HepG2 (cell line): ENCODE measurements around the gene MARK4. TPM values are rescaled to one million over a fixed set of nuclear protein-coding genes. Genes with fewer than 3 reads are reported as not detected.
A peak's percentile ranks its signal among the peaks of the same experiment; 100 is the strongest.

Experiments used
- CAMTA2 ChIP-seq: sonication (generic); formaldehyde crosslinking; IDR thresholded peaks from 2 replicates; pipeline ENCODE4 v1.4.0; 2020; ENCODE audit warnings: mild to moderate bottlenecking, missing genetic modification reagents, borderline replicate concordance
- CREB1 ChIP-seq, 2 experiments: fragments of 450-650 bp in 1 of 2; IDR thresholded peaks; 2 replicates each; pipeline ENCODE4 v1.6.1; 2016 to 2017; ENCODE audit warnings: control low read depth in 1 of 2, mild to moderate bottlenecking in 1 of 2, missing compliant biosample characterization in 1 of 2, missing genetic modification characterization in 1 of 2
- FLYWCH1 ChIP-seq: sonication (generic); formaldehyde crosslinking; IDR thresholded peaks from 2 replicates; pipeline ENCODE4 v1.8.1; 2023; ENCODE audit warnings: mild to moderate bottlenecking, missing genetic modification reagents
- GABPA ChIP-seq, 2 experiments: IDR thresholded peaks; 2 replicates each; pipeline ENCODE4 v1.6.1; 2011 to 2016; ENCODE audit warnings: low read depth in 2 of 2, low read length in 1 of 2, missing biosample characterization in 1 of 2, missing genetic modification characterization in 1 of 2
- GABPB1 ChIP-seq: IDR thresholded peaks from 2 replicates; pipeline ENCODE4 v1.6.1; 2016; ENCODE audit warnings: mild to moderate bottlenecking, missing genetic modification reagents, moderate library complexity, missing compliant biosample characterization
- GATAD2A ChIP-seq: IDR thresholded peaks from 2 replicates; pipeline ENCODE4 v1.6.1; 2016
- GTF3A ChIP-seq: sonication (generic); formaldehyde crosslinking; conservative IDR thresholded peaks from 2 replicates; pipeline ENCODE4 v1.4.0; 2020; ENCODE audit warnings: mild to moderate bottlenecking, missing genetic modification reagents
- HOXA3 ChIP-seq: sonication (generic); formaldehyde crosslinking; IDR thresholded peaks from 2 replicates; pipeline ENCODE4 v1.5.0; 2020; ENCODE audit warnings: missing genetic modification reagents
- KLF6 ChIP-seq: IDR thresholded peaks from 2 replicates; pipeline ENCODE4 v1.8.0; 2016; ENCODE audit warnings: missing biosample characterization, missing genetic modification reagents
- NR2C2 ChIP-seq: sonication (generic); formaldehyde crosslinking; IDR thresholded peaks from 2 replicates; pipeline ENCODE4 v1.4.0; 2020; ENCODE audit warnings: missing genetic modification reagents, mild to moderate bottlenecking, moderate library complexity, borderline replicate concordance
- NR2F2 ChIP-seq: IDR thresholded peaks from 2 replicates; pipeline ENCODE4 v1.6.1; 2012; ENCODE audit warnings: low read depth, inconsistent platforms, borderline replicate concordance
- NRL ChIP-seq: sonication (generic); formaldehyde crosslinking; IDR thresholded peaks from 2 replicates; pipeline ENCODE4 v1.5.0; 2020; ENCODE audit warnings: missing genetic modification reagents, mild to moderate bottlenecking, moderate library complexity, borderline replicate concordance
- THAP11 ChIP-seq: IDR thresholded peaks from 2 replicates; pipeline ENCODE4 v1.6.1; 2016; ENCODE audit warnings: missing biosample characterization, missing genetic modification reagents
- ZFX ChIP-seq: sonication (generic); formaldehyde crosslinking; IDR thresholded peaks from 2 replicates; pipeline ENCODE4 v1.4.0; 2020; ENCODE audit warnings: mild to moderate bottlenecking, low read depth, missing genetic modification reagents, moderate library complexity
- ZNF160 ChIP-seq: sonication (generic); formaldehyde crosslinking; IDR thresholded peaks from 2 replicates; pipeline ENCODE4 v1.8.0; 2022; ENCODE audit warnings: mild to moderate bottlenecking, inconsistent platforms, missing genetic modification reagents
- ZNF644 ChIP-seq: IDR thresholded peaks from 2 replicates; pipeline ENCODE4 v1.6.1; 2016; ENCODE audit warnings: low read depth
- ZNF768 ChIP-seq: sonication (generic); formaldehyde crosslinking; IDR thresholded peaks from 2 replicates; pipeline ENCODE4 v1.4.0; 2020; ENCODE audit warnings: missing genetic modification reagents
- polyA plus RNA-seq, 8 experiments: library from polyadenylated mRNA; depleted of rRNA in 3 of 8; stranded (reverse) in 7 of 8; unstranded in 1 of 8; fragments of >200 nt; fragmentation: Illumina TruSeq in 4 of 8; extraction: Trizol in 4 of 8; gene quantifications; 2 replicates each; pipeline versions ENCODE4 v1.2.1 to v1.2.3, GENCODE V29; 2011 to 2016; ENCODE audit warnings: low read depth in 4 of 8, missing spikeins in 1 of 8, mixed read lengths in 1 of 8; ENCODE audit not compliant: insufficient read depth in 1 of 8
- total RNA-seq, 5 experiments: library from RNA; depleted of rRNA; stranded (reverse); fragments of >200 nt; fragmentation: Illumina TruSeq; extraction: Trizol; gene quantifications; 2 replicates each; pipeline ENCODE4 v1.2.3, GENCODE V29; 2016; ENCODE audit warnings: low read depth in 1 of 5
- TF ChIP-seq, protein P1 (sequence below): IDR thresholded peaks from 2 replicates; pipeline ENCODE4 v1.6.1; 2012; ENCODE audit warnings: inconsistent platforms
- TF ChIP-seq, protein P2 (sequence below): sonication (generic); formaldehyde crosslinking; IDR thresholded peaks from 2 replicates; pipeline ENCODE4 v1.5.1; 2020; ENCODE audit warnings: missing genetic modification reagents, mild to moderate bottlenecking, borderline replicate concordance
- TF ChIP-seq, protein P3 (sequence below), 2 experiments: sonication (generic) in 1 of 2; formaldehyde crosslinking in 1 of 2; IDR thresholded peaks; 2 replicates each; pipeline versions ENCODE4 v1.6.1 to v1.9.0; 2014 to 2022; ENCODE audit warnings: antibody characterized with exemption in 1 of 2, borderline replicate concordance in 1 of 2, inconsistent platforms in 1 of 2, low read depth in 1 of 2, missing genetic modification reagents in 1 of 2
- TF ChIP-seq, protein P4 (sequence below): sonication (generic); formaldehyde crosslinking; IDR thresholded peaks from 2 replicates; pipeline ENCODE4 v1.8.1; 2023; ENCODE audit warnings: missing genetic modification reagents, inconsistent platforms, borderline replicate concordance

Gene MARK4
- total and polyA plus RNA-seq, 2 of the 13 experiments (the other 11 are each of a cell fraction or from before 2014, with no cell fraction given) = 7.0 to 12.2 TPM

DNA sequence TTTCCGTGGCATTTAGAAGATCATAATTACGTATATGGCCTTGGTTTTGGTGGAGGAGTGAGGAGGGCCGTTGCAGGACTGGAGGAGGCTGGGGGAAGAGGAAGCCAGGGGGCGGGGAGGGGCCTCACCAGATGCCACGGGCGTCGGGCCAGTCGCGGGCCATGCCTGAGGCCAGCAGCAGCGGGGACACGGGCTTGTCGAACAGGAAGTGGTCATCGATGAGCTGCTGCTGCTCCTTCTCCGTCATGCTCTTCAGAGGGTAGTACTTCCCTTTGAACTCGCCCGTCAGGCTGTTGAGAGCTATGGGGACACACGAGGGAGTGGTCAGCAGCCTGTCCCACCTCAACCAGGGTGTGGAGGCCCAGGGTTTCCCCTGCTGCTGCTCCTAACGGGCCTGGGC lies 60.5 kb downstream of the MARK4 start (continued):
- TF ChIP-seq GATAD2A (CRISPR knock-in tag) (peak; percentile 27; the same call in 1 of the 2 replicates), GABPA (IDR thresholded peaks at IDR 0.05; ENCODE audit: low read depth, low read length) (peak; percentile 48), GABPA (CRISPR knock-in tag; IDR thresholded peaks at IDR 0.05; ENCODE audit: low read depth) (peak; percentile 81), ZNF768 (CRISPR knock-in tag) (no peak), HOXA3 (peak; percentile 86), ZNF160 (CRISPR knock-in tag) (no peak), GTF3A (no peak), KLF6 (CRISPR knock-in tag) (no peak), ZFX (CRISPR knock-in tag) (peak; percentile 47), NRL (no peak), CAMTA2 (CRISPR knock-in tag) (no peak), CREB1 (IDR thresholded peaks at IDR 0.05) (peak; percentile 64), CREB1 (CRISPR knock-in tag; IDR thresholded peaks at IDR 0.05) (peak; percentile 63; the same call in 1 of the 2 replicates), GABPB1 (CRISPR knock-in tag) (peak; percentile 86), THAP11 (CRISPR knock-in tag) (peak; percentile 44; the same call in 1 of the 2 replicates), FLYWCH1 (CRISPR knock-in tag) (no peak), ZNF644 (CRISPR knock-in tag) (no peak), NR2C2 (CRISPR knock-in tag) (peak; percentile 54; the same call in 1 of the 2 replicates), NR2F2 (no peak)
- TF ChIP-seq, protein P1, sequence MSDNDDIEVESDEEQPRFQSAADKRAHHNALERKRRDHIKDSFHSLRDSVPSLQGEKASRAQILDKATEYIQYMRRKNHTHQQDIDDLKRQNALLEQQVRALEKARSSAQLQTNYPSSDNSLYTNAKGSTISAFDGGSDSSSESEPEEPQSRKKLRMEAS = peak; percentile 62; the same call in 1 of the 2 replicates
- TF ChIP-seq, protein P2, sequence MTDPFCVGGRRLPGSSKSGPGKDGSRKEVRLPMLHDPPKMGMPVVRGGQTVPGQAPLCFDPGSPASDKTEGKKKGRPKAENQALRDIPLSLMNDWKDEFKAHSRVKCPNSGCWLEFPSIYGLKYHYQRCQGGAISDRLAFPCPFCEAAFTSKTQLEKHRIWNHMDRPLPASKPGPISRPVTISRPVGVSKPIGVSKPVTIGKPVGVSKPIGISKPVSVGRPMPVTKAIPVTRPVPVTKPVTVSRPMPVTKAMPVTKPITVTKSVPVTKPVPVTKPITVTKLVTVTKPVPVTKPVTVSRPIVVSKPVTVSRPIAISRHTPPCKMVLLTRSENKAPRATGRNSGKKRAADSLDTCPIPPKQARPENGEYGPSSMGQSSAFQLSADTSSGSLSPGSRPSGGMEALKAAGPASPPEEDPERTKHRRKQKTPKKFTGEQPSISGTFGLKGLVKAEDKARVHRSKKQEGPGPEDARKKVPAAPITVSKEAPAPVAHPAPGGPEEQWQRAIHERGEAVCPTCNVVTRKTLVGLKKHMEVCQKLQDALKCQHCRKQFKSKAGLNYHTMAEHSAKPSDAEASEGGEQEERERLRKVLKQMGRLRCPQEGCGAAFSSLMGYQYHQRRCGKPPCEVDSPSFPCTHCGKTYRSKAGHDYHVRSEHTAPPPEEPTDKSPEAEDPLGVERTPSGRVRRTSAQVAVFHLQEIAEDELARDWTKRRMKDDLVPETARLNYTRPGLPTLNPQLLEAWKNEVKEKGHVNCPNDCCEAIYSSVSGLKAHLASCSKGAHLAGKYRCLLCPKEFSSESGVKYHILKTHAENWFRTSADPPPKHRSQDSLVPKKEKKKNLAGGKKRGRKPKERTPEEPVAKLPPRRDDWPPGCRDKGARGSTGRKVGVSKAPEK = no peak
- TF ChIP-seq, protein P3, sequence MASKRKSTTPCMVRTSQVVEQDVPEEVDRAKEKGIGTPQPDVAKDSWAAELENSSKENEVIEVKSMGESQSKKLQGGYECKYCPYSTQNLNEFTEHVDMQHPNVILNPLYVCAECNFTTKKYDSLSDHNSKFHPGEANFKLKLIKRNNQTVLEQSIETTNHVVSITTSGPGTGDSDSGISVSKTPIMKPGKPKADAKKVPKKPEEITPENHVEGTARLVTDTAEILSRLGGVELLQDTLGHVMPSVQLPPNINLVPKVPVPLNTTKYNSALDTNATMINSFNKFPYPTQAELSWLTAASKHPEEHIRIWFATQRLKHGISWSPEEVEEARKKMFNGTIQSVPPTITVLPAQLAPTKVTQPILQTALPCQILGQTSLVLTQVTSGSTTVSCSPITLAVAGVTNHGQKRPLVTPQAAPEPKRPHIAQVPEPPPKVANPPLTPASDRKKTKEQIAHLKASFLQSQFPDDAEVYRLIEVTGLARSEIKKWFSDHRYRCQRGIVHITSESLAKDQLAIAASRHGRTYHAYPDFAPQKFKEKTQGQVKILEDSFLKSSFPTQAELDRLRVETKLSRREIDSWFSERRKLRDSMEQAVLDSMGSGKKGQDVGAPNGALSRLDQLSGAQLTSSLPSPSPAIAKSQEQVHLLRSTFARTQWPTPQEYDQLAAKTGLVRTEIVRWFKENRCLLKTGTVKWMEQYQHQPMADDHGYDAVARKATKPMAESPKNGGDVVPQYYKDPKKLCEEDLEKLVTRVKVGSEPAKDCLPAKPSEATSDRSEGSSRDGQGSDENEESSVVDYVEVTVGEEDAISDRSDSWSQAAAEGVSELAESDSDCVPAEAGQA (IDR thresholded peaks at IDR 0.05; ENCODE audit: low read depth) = peak; percentile 77
- TF ChIP-seq, protein P3 (CRISPR knock-in tag; IDR thresholded peaks at IDR 0.05; ENCODE audit: borderline replicate concordance) = no peak
- TF ChIP-seq, protein P4, sequence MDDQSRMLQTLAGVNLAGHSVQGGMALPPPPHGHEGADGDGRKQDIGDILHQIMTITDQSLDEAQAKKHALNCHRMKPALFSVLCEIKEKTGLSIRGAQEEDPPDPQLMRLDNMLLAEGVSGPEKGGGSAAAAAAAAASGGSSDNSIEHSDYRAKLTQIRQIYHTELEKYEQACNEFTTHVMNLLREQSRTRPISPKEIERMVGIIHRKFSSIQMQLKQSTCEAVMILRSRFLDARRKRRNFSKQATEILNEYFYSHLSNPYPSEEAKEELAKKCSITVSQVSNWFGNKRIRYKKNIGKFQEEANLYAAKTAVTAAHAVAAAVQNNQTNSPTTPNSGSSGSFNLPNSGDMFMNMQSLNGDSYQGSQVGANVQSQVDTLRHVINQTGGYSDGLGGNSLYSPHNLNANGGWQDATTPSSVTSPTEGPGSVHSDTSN = no peak
